GM13977 (cell line): ENCODE measurements around the gene CDK18.

Experiments
- DNase-seq: peaks from one replicate; pipeline ENCODE4 v3.0.0; 2012; ENCODE audit warnings: low spot score
- CTCF ChIP-seq: IDR thresholded peaks from 2 replicates; pipeline ENCODE4 v1.5.1; 2012; ENCODE audit warnings: mild to moderate bottlenecking, control low read depth; ENCODE audit not compliant: insufficient read depth; ENCODE audit errors: extremely low read depth, missing control alignments
- in situ Hi-C: fragments of 300-500 bp; cut with MboI; formaldehyde crosslinking; loops from one replicate; pipeline ENCODE4 v1.12.0; 2022; ENCODE audit warnings: low sequenced_read_pairs, low pct_unique_long_range_greater_than_20kb, mixed read lengths, inconsistent platforms; ENCODE audit not compliant: unreplicated experiment

The CDK18 gene

GRCh38 chr1:205535866-205536758, 31.6 kb downstream of the CDK18 start:
- no peak for DNase-seq
- no peak for TF ChIP-seq CTCF
- in situ Hi-C loops, result no loop called here

GRCh38 chr1:205536759-205537361, 32.4 kb downstream of the CDK18 start:
- TF ChIP-seq CTCF, result no peak
- no peak for DNase-seq
- in situ Hi-C loops, result no loop called here

GRCh38 chr1:205537386-205538018, 33.0 kb downstream of the CDK18 start:
- no peak for DNase-seq
- in situ Hi-C loops, result no loop called here
- TF ChIP-seq CTCF, result no peak

- no peak for DNase-seq
- TF ChIP-seq CTCF, result no peak
- in situ Hi-C loops, result no loop called here
These were observed 33.9 kb downstream of the CDK18 start for GRCh38 chr1:205538235-205538840.

- in situ Hi-C loops, result no loop called here
- TF ChIP-seq CTCF, result no peak
- DNase-seq, result no peak
These were observed 36.9 kb downstream of the CDK18 start for GRCh38 chr1:205541161-205541886.

GRCh38 chr1:205542367-205542766, 37.9 kb downstream of the CDK18 start:
- in situ Hi-C loops, result no loop called here
- TF ChIP-seq CTCF, result no peak
- DNase-seq, result no peak
